H9 (cell line): Measurements from ENCODE around the gene HDAC3. TPM values are rescaled to one million over a fixed set of nuclear protein-coding genes. Genes with fewer than 3 reads are reported as not detected.

Experiments used
- DNase-seq: peaks from one replicate; pipeline ENCODE4 v3.0.0-alpha.2; 2017
- H2AFZ ChIP-seq: one replicate; pipeline ENCODE4 v1.6.1; 2013; ENCODE audit warnings: mild to moderate bottlenecking, low read length, control low read depth, moderate library complexity
- H2AK5ac ChIP-seq: 2 replicates; pipeline ENCODE4 v1.6.1; 2013; ENCODE audit warnings: low read length, control low read depth, mixed read lengths; ENCODE audit not compliant: insufficient read length
- H2BK120ac ChIP-seq: one replicate; pipeline ENCODE4 v1.6.1; 2013; ENCODE audit warnings: low read depth, mild to moderate bottlenecking, low read length, control low read depth, inconsistent platforms; ENCODE audit not compliant: poor library complexity, severe bottlenecking
- H2BK12ac ChIP-seq: 2 replicates; pipeline ENCODE4 v1.6.1; 2013; ENCODE audit warnings: low read length, control low read depth, mixed read lengths, low read depth; ENCODE audit not compliant: insufficient read length
- H2BK15ac ChIP-seq: 2 replicates; pipeline ENCODE4 v1.6.1; 2013; ENCODE audit warnings: low read depth, low read length, control low read depth
- H2BK20ac ChIP-seq: one replicate; pipeline ENCODE4 v1.6.1; 2013; ENCODE audit warnings: low read depth, mild to moderate bottlenecking, low read length, control low read depth, inconsistent platforms; ENCODE audit not compliant: poor library complexity, severe bottlenecking
- H2BK5ac ChIP-seq: 2 replicates; pipeline ENCODE4 v1.6.1; 2013; ENCODE audit warnings: low read length, control low read depth, mixed read lengths; ENCODE audit not compliant: insufficient read length
- H3K14ac ChIP-seq: 2 replicates; pipeline ENCODE4 v1.6.1; 2013; ENCODE audit warnings: low read length, control low read depth; ENCODE audit not compliant: insufficient read depth
- H3K18ac ChIP-seq: 2 replicates; pipeline ENCODE4 v1.6.1; 2013; ENCODE audit warnings: low read depth, mild to moderate bottlenecking, mixed read lengths, low read length, control low read depth; ENCODE audit not compliant: insufficient read length
- H3K23ac ChIP-seq: 2 replicates; pipeline ENCODE4 v1.6.1; 2013; ENCODE audit warnings: low read length, control low read depth, mixed read lengths, low read depth; ENCODE audit not compliant: insufficient read length
- H3K23me2 ChIP-seq: 2 replicates; pipeline ENCODE4 v1.6.1; 2013; ENCODE audit warnings: low read depth, mild to moderate bottlenecking, mixed read lengths, low read length, control low read depth; ENCODE audit not compliant: insufficient read length, poor library complexity, severe bottlenecking
- H3K27ac ChIP-seq: 2 replicates; pipeline ENCODE4 v1.5.1; 2013; ENCODE audit warnings: low read length, control low read depth, mixed read lengths, low read depth; ENCODE audit not compliant: insufficient read length
- H3K27me3 ChIP-seq: 2 replicates; pipeline ENCODE4 v1.6.1; 2013; ENCODE audit warnings: low read length, control low read depth, inconsistent platforms; ENCODE audit not compliant: insufficient read depth
- H3K4ac ChIP-seq: 2 replicates; pipeline ENCODE4 v1.6.1; 2013; ENCODE audit warnings: low read depth, mild to moderate bottlenecking, control low read depth, inconsistent platforms, low read length, moderate library complexity
- H3K4me1 ChIP-seq: 2 replicates; pipeline ENCODE4 v1.6.1; 2013; ENCODE audit warnings: low read length, control low read depth, inconsistent platforms; ENCODE audit not compliant: insufficient read depth
- H3K4me2 ChIP-seq: 2 replicates; pipeline ENCODE4 v1.6.1; 2013; ENCODE audit warnings: low read length, control low read depth, mixed read lengths; ENCODE audit not compliant: insufficient read length, insufficient read depth
- H3K56ac ChIP-seq: 2 replicates; pipeline ENCODE4 v1.6.1; 2013; ENCODE audit warnings: low read depth, mild to moderate bottlenecking, mixed read lengths, low read length, control low read depth; ENCODE audit not compliant: insufficient read length
- H3K79me1 ChIP-seq: 2 replicates; pipeline ENCODE4 v1.6.1; 2013; ENCODE audit warnings: low read depth, mild to moderate bottlenecking, moderate library complexity, low read length, control low read depth, inconsistent platforms; ENCODE audit not compliant: insufficient read depth, poor library complexity, severe bottlenecking
- H3K79me2 ChIP-seq: 2 replicates; pipeline ENCODE4 v1.6.1; 2013; ENCODE audit warnings: low read length, control low read depth, inconsistent platforms; ENCODE audit not compliant: insufficient read depth
- H3K9ac ChIP-seq: 2 replicates; pipeline ENCODE4 v1.6.1; 2013; ENCODE audit warnings: low read length, control low read depth, mixed read lengths; ENCODE audit not compliant: insufficient read length; ENCODE audit errors: extremely low read depth
- H3K9me3 ChIP-seq: one replicate; pipeline ENCODE4 v1.6.1; 2013; ENCODE audit warnings: low read depth, low read length, inconsistent platforms; ENCODE audit not compliant: control insufficient read depth
- H3T11ph ChIP-seq: one replicate; pipeline ENCODE4 v1.6.1; 2013; ENCODE audit warnings: mild to moderate bottlenecking, low read length, control low read depth, inconsistent platforms
- H4K20me1 ChIP-seq: one replicate; pipeline ENCODE4 v1.6.1; 2013; ENCODE audit not compliant: control insufficient read depth, insufficient read length, insufficient read depth
- H4K5ac ChIP-seq: 2 replicates; pipeline ENCODE4 v1.6.1; 2013; ENCODE audit warnings: low read depth, mild to moderate bottlenecking, mixed read lengths, low read length, control low read depth; ENCODE audit not compliant: insufficient read length
- H4K8ac ChIP-seq: replicated peaks from 2 replicates; pipeline ENCODE4 v1.6.1; 2013; ENCODE audit warnings: low read length, control low read depth, mixed read lengths, low read depth; ENCODE audit not compliant: insufficient read length
- H4K91ac ChIP-seq: 2 replicates; pipeline ENCODE4 v1.6.1; 2013; ENCODE audit warnings: low read depth, mild to moderate bottlenecking, moderate library complexity, mixed read lengths, low read length, control low read depth; ENCODE audit not compliant: insufficient read length
- H3K27ac Mint-ChIP-seq, 3 experiments: 2 replicates in 2 of 3; 3 replicates in 1 of 3; pipeline ENCODE4 v1.8.0; 2020 to 2021; ENCODE audit warnings: mixed read lengths in 3 of 3, mild to moderate bottlenecking in 1 of 3, moderate library complexity in 1 of 3
- H3K27me3 Mint-ChIP-seq: 2 replicates; pipeline ENCODE4 v1.8.0; 2021; ENCODE audit warnings: low read depth, mild to moderate bottlenecking, moderate library complexity, mixed read lengths
- H3K36me3 Mint-ChIP-seq, 3 experiments: 2 replicates in 2 of 3; 3 replicates in 1 of 3; pipeline ENCODE4 v1.8.0; 2020 to 2021; ENCODE audit warnings: low read depth in 3 of 3, mixed read lengths in 3 of 3; ENCODE audit not compliant: insufficient read depth in 1 of 3
- H3K4me1 Mint-ChIP-seq, 2 experiments: 2 replicates each; pipeline ENCODE4 v1.8.0; 2020; ENCODE audit warnings: mixed read lengths in 2 of 2
- H3K4me3 Mint-ChIP-seq, 2 experiments: 2 replicates in 1 of 2; 3 replicates in 1 of 2; pipeline ENCODE4 v1.8.0; 2020 to 2021; ENCODE audit warnings: mild to moderate bottlenecking in 2 of 2, mixed read lengths in 2 of 2, moderate library complexity in 1 of 2
- H3K9me3 Mint-ChIP-seq, 2 experiments: 2 replicates in 1 of 2; 3 replicates in 1 of 2; pipeline ENCODE4 v1.8.0; 2020; ENCODE audit warnings: mild to moderate bottlenecking in 2 of 2, mixed read lengths in 2 of 2, moderate library complexity in 1 of 2
- CTCF ChIP-seq: fragments of 200-600 bp; sonication (generic); conservative IDR thresholded peaks from 3 replicates; pipeline ENCODE4 v1.8.0; 2021; ENCODE audit warnings: antibody characterized with exemption, mild to moderate bottlenecking
- WGBS: extraction: QIAGEN DNeasy Blood & Tissue Kit; methylation state at CpG from one replicate; pipeline ENCODE4 v1.1.7; 2013; ENCODE audit warnings: missing lambda C conversion rate, low lambda C conversion rate, mixed read lengths; ENCODE audit not compliant: insufficient read length; ENCODE audit errors: extremely low coverage; 5-methylcytosine and 5-hydroxymethylcytosine counted together
- total RNA-seq: library from RNA; stranded (reverse); gene quantifications from 2 replicates; pipeline ENCODE4 v1.2.1, GENCODE V29; 2021

Gene HDAC3
- total RNA-seq, 1 experiment from 2014 or later = 98.3 TPM

DNA sequence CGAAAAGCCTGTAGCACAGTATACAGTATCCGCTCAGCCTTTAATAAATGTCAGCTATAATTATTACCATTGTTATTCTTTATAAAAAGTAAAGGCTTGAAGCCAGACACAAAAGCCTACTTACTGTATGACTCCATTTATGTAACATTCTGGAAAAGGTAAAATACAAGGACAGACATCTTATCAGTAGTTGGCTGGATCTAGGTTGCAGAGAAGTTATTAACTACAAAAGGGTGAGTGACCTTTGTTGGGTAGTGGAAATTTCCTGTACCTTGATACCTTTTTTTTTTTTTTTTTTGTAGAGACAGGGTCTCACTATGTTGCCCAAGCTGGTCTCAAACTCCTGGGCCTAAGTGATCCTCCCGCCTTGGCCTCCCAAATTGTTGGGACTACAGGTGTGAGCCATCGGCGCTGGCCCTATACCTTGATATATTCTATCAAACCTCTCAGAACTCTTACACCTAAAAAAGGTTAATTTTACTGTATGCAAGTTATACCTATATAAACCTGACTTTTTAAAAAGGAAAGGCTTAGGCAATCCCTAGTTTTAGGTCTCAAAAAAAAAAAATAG, 6.0 kb downstream of the HDAC3 start:
- Mint-ChIP-seq H3K27me3 (no peaks in the 10 kb centered on the region), H3K36me3 (peaks cover 23 to 62% (median 53%) of the 10 kb centered on the region in 3 experiments; a peak in 6 of 7 replicates), H3K27ac (no peak overlapping the region), H3K4me3 (no peak overlapping the region), H3K9me3 (no peaks in the 10 kb centered on the region), H3K4me1 (peaks cover 9% of the 10 kb centered on the region in 2 experiments)
- no peak overlapping the region for H3K56ac ChIP-seq
- H3K79me1 ChIP-seq = peaks cover 10% of the 10 kb centered on the region
- peaks cover under 1% of the 10 kb centered on the region for H3K23me2 ChIP-seq
- H2AFZ ChIP-seq = no peak overlapping the region
- no peak overlapping the region for H4K8ac ChIP-seq
- no peak overlapping the region for H3K9ac ChIP-seq
- H3K27me3 ChIP-seq = no peaks in the 10 kb centered on the region
- no peak overlapping the region for H2BK15ac ChIP-seq
- H3K4ac ChIP-seq = no peak overlapping the region
- H2BK20ac ChIP-seq = no peak overlapping the region
- no peak overlapping the region for H3K4me2 ChIP-seq
- H3T11ph ChIP-seq = no peak overlapping the region
- no peak for TF ChIP-seq CTCF
- H3K27ac ChIP-seq = no peak overlapping the region
- no peak overlapping the region for H2BK12ac ChIP-seq
- no peak overlapping the region for H2BK5ac ChIP-seq
- H2AK5ac ChIP-seq = no peak overlapping the region
- H4K91ac ChIP-seq = no peak overlapping the region
- no CpG with 5 or more reads among the region's 5 CpGs for WGBS
- peaks cover 4% of the 10 kb centered on the region; the same call in 1 of the 2 replicates for H3K79me2 ChIP-seq
- H3K14ac ChIP-seq = no peak overlapping the region
- peaks cover under 1% of the 10 kb centered on the region; the same call in 1 of the 2 replicates for H3K4me1 ChIP-seq
- H2BK120ac ChIP-seq = no peak overlapping the region
- no peaks in the 10 kb centered on the region for H3K9me3 ChIP-seq
- no peak overlapping the region for H3K18ac ChIP-seq
- DNase-seq = no peak
- no peak overlapping the region for H4K5ac ChIP-seq
- no peak overlapping the region for H3K23ac ChIP-seq
- H4K20me1 ChIP-seq = no peaks in the 10 kb centered on the region
